KMS-11 (cell line): Measurements from ENCODE around the gene MTNR1B.

Source experiments
- H2AFZ ChIP-seq: fragments of 200-600 bp; sonication (generic); 2 replicates; pipeline ENCODE4 v1.6.1; 2016; ENCODE audit warnings: antibody characterized with exemption, mixed run types, low read depth
- H3K27ac ChIP-seq: fragments of 200-600 bp; sonication (generic); 2 replicates; pipeline ENCODE4 v1.6.1; 2016; ENCODE audit warnings: mild to moderate bottlenecking, mixed run types
- H3K27me3 ChIP-seq: fragments of 200-600 bp; sonication (generic); 2 replicates; pipeline ENCODE4 v1.6.1; 2017; ENCODE audit warnings: mild to moderate bottlenecking, low read depth, mixed run types, moderate library complexity; ENCODE audit not compliant: insufficient read depth
- H3K36me3 ChIP-seq: fragments of 200-600 bp; sonication (generic); 2 replicates; pipeline ENCODE4 v1.6.1; 2017; ENCODE audit warnings: mild to moderate bottlenecking, mixed run types; ENCODE audit not compliant: insufficient read depth
- H3K4me1 ChIP-seq: fragments of 200-600 bp; sonication (generic); 2 replicates; pipeline ENCODE4 v1.6.1; 2016; ENCODE audit warnings: mild to moderate bottlenecking, low read depth, mixed run types; ENCODE audit not compliant: poor library complexity, severe bottlenecking
- H3K4me2 ChIP-seq: fragments of 200-600 bp; sonication (generic); 2 replicates; pipeline ENCODE4 v1.7.0; 2016; ENCODE audit warnings: mild to moderate bottlenecking, mixed run types
- H3K4me3 ChIP-seq: fragments of 200-600 bp; sonication (generic); IDR thresholded peaks from 2 replicates; pipeline ENCODE4 v1.6.1; 2017; ENCODE audit warnings: low read depth, low read length, mixed read lengths; ENCODE audit not compliant: insufficient read depth
- H3K79me2 ChIP-seq: fragments of 200-600 bp; sonication (generic); 2 replicates; pipeline ENCODE4 v1.6.1; 2016; ENCODE audit warnings: low read depth, mixed run types; ENCODE audit not compliant: insufficient read depth
- H3K9ac ChIP-seq: fragments of 200-600 bp; sonication (generic); 2 replicates; pipeline ENCODE4 v1.6.1; 2016; ENCODE audit warnings: mild to moderate bottlenecking, mixed run types
- H4K20me1 ChIP-seq: fragments of 200-600 bp; sonication (generic); 2 replicates; pipeline ENCODE4 v1.6.1; 2016; ENCODE audit warnings: mild to moderate bottlenecking, mixed run types; ENCODE audit not compliant: insufficient read depth
- CTCF ChIP-seq: fragments of 200-600 bp; sonication (generic); conservative IDR thresholded peaks from 2 replicates; pipeline ENCODE4 v1.6.1; 2017; ENCODE audit warnings: low read depth, mild to moderate bottlenecking, antibody characterized with exemption, low read length, moderate library complexity, mixed read lengths

MTNR1B gene

GRCh38 chr11:92929653-92930052, 39.8 kb upstream of the MTNR1B start:
- no peak for TF ChIP-seq CTCF
- Histone ChIP-seq H3K27me3 (no peaks in the 10 kb centered on the region), H2AFZ (no peak overlapping the region), H3K4me1 (no peaks in the 10 kb centered on the region), H3K36me3 (no peaks in the 10 kb centered on the region), H3K9ac (no peak overlapping the region), H3K79me2 (no peaks in the 10 kb centered on the region), H4K20me1 (no peaks in the 10 kb centered on the region), H3K4me3 (no peak overlapping the region), H3K4me2 (no peak overlapping the region), H3K27ac (no peak overlapping the region)

- TF ChIP-seq CTCF: no peak
- no peaks in the 10 kb centered on the region for H3K79me2 ChIP-seq
- H3K9ac ChIP-seq: no peak overlapping the region
- H3K36me3 ChIP-seq: no peaks in the 10 kb centered on the region
- H2AFZ ChIP-seq: no peak overlapping the region
- H3K4me1 ChIP-seq: no peaks in the 10 kb centered on the region
- no peaks in the 10 kb centered on the region for H3K27me3 ChIP-seq
- no peak overlapping the region for H3K4me2 ChIP-seq
- no peaks in the 10 kb centered on the region for H4K20me1 ChIP-seq
- no peak overlapping the region for H3K4me3 ChIP-seq
- no peak overlapping the region for H3K27ac ChIP-seq
Observed at GRCh38 chr11:92931746-92932422, 37.6 kb upstream of the MTNR1B start.

GRCh38 chr11:92939305-92939704, 30.1 kb upstream of the MTNR1B start:
- no peaks in the 10 kb centered on the region for H3K27me3 ChIP-seq
- no peak overlapping the region for H2AFZ ChIP-seq
- no peaks in the 10 kb centered on the region for H3K36me3 ChIP-seq
- no peak overlapping the region for H3K4me2 ChIP-seq
- TF ChIP-seq CTCF: no peak
- no peaks in the 10 kb centered on the region for H4K20me1 ChIP-seq
- no peaks in the 10 kb centered on the region for H3K79me2 ChIP-seq
- H3K9ac ChIP-seq: no peak overlapping the region
- no peak overlapping the region for H3K27ac ChIP-seq
- no peaks in the 10 kb centered on the region for H3K4me1 ChIP-seq
- H3K4me3 ChIP-seq: no peak overlapping the region

GRCh38 chr11:92941676-92942571, 27.5 kb upstream of the MTNR1B start:
- 0 out of 2 replicates have a peak, but pooled peaks have one; percentile 13 for TF ChIP-seq CTCF
- no peaks in the 10 kb centered on the region for H3K79me2 ChIP-seq
- H4K20me1 ChIP-seq: no peaks in the 10 kb centered on the region
- no peak overlapping the region for H3K4me3 ChIP-seq
- H3K27me3 ChIP-seq: no peaks in the 10 kb centered on the region
- H3K4me2 ChIP-seq: no peak overlapping the region
- no peak overlapping the region for H3K9ac ChIP-seq
- no peak overlapping the region for H2AFZ ChIP-seq
- H3K27ac ChIP-seq: no peak overlapping the region
- H3K4me1 ChIP-seq: no peaks in the 10 kb centered on the region
- H3K36me3 ChIP-seq: no peaks in the 10 kb centered on the region
